HG03571 (cell line): ENCODE results near the gene TIMMDC1.
"Not testable (repeated sequence)": the region's sequence is repeated elsewhere in the genome, so short reads cannot be mapped to it uniquely, and the experiment has no call there.

Source experiments
- ATAC-seq: cut with Tn5 transposase; IDR thresholded peaks from one replicate; pipeline ENCODE4 v1.9.1; 2021; ENCODE audit not compliant: unreplicated experiment

TIMMDC1 gene

GRCh38 chr3:119508172-119508845 is 10.0 kb downstream of the TIMMDC1 start:
- no peak for ATAC-seq

- no peak for ATAC-seq
Measured at GRCh38 chr3:119510690-119511089, 12.3 kb downstream of the TIMMDC1 start.

GRCh38 chr3:119514637-119515036 is 16.3 kb downstream of the TIMMDC1 start:
- ATAC-seq = no peak

DNA sequence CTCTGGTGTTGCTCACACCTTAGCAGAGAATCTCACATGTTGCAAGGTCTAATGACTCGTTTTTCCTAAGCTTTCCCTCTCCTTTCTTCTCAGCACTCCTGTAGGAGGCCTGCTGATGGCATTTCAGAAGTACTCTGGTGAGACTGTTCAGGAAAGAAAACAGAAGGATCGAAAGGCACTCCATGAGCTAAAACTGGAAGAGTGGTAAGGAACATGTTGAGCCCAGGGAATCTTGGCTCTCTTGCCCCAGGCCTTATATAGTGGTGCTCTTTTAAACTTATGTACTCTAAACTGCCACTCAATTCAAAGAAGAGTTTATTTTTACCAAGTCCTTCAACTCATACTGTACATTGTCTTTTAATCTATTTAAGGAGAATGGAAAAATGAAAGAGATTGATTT is 18.8 kb downstream of the TIMMDC1 start:
- ATAC-seq = no peak

GRCh38 chr3:119518026-119518425 is 19.7 kb downstream of the TIMMDC1 start:
- ATAC-seq = no peak

DNA sequence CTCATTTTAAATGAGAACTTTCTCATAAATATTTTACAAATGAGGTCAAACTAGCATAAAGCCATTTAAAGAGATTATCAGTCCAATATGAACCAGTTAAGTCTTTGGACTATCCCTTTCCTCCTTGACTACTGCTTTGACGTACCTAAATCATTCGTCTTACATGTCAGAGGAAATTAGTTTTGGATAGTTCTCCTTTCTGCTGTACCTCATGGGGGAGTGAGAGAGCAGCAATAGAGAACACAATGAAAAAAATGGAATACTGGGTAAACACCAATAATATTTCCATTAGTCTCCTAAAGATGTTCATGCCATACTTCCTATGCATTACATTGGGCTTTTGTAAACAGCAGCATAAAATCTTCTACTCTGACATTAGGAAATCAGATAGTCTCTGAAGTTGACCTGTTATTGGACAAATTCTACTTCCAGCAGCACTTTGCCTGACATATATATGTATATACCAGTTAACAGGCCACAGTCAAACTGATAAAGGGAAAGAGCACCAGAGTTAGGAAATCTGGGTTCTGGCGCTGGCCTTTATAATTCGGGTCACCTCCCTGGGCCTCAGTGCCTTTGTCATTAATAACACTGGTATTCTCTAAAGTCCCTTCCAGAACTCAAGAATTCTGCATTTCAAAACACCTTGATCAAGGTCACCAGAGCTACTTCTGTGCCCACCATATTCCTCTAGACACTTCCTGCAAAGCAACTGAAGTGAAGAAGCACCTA is 26.8 kb downstream of the TIMMDC1 start:
- ATAC-seq = no peak

DNA sequence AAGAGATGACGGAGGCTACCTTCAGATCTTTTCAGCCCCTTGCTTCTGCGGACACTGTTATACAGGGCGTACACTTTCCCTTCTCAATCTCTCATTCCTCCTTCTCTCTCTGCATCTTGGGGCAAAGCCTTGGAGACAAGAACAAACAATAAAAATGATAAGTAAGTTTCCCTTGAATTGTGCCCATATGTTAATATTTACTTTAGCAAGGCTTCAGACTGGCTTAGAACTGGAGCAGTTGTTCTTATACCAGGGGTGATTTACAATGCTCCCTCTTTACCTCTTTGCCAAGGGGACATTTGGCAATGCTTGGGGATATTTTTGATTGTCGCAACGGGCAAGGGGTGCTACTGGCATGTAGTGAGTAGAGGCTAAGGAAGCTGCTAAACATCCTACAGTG is 29.4 kb downstream of the TIMMDC1 start:
- ATAC-seq = no peak

DNA sequence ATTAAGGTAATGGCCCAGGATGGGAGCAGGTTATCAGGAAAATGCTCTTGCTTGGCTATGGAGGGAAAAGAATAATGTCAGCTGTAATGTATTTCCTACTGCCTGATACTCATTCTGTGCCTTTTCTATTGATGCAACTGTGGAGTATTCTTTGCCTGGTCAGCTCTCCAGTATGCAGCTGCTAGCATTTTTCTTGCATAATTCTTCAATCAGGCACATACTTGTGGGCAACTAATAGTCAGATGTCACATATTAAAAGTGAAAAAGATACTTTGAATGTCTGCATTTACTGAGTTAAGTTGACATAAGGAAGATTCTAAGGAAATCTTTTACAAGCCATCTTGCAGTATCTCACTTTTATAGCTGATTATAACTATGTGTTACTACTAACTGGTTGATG is 31.5 kb downstream of the TIMMDC1 start:
- ATAC-seq = no peak

DNA sequence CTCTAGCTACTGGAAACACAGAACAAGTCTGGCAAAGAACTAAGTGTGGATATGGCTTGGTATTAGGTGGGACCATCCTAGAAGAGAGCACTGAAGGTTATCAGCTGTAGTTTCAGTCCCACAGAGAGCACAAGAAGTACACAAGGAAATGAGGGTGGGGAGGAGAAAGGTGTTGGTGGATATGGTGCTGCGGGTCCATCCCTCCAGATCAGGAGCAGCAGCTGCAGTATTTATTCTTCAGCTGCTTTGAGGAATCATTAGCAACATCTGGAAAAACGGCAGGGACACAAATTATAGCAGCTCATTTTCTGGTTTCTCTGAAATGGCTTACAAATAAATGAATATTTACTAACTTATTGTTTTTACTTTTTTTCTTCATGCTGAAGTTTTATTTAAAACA is 32.1 kb downstream of the TIMMDC1 start:
- ATAC-seq = no peak

DNA sequence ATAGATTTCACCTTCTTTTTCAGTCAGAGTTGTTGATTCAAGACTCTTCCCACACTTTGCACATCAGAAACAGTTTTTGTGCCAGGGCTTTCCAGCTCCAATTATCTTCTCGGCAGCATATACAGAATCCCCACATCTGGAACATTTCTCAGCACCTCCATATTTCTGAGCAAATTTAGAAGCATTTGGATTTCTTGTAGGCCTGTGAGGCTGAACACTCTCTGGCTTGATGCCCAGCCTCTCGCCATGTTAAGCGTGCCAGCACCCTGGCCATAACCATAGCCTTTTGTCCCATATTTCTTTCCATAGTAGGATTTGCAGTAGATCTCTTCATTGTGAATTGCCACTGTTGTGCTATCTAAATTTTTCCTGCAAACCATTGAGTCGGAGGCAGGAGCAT is 32.8 kb downstream of the TIMMDC1 start:
- ATAC-seq = no peak

DNA sequence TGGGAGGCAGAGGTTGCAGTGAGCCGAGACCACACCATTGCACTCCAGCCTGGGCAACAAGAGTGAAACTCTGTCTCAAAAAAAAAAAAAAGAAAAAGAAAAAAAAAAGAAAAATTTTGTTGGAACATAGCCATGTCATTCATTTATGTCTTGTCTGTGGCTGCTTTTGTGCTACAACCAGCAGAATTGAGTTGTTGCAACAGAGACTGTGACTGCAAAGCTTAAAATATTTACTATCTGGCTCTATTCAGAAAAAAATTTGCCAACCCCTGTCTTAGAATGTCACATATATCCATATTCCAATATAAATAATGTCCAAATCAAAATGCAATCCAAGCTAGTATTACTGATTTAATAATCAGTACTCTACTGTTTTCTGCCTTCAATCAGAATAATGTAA is 35.9 kb downstream of the TIMMDC1 start:
- ATAC-seq = no peak

GRCh38 chr3:119536757-119537156 is 38.4 kb downstream of the TIMMDC1 start:
- no peak for ATAC-seq

DNA sequence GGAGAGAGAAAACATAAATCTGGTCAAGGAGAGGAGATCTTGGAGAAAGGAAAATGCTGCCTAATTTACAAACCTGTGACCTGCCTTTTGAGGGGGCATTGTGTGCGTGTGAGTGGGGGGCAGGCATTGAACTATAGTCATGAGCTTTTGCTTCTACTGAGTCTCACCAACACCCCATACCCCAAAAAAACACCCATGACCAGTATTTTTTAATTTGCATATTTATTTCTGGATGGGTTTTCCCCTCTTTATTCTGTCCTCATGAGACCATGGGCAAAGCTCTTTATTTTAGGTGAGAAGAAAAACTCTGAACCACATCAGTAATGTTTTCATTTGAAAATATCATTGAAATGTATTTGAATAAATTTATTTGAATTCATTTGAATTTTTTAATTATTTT is 40.4 kb downstream of the TIMMDC1 start:
- ATAC-seq = no peak

- ATAC-seq = no peak
Measured at GRCh38 chr3:119541547-119541946, 43.2 kb downstream of the TIMMDC1 start.

DNA sequence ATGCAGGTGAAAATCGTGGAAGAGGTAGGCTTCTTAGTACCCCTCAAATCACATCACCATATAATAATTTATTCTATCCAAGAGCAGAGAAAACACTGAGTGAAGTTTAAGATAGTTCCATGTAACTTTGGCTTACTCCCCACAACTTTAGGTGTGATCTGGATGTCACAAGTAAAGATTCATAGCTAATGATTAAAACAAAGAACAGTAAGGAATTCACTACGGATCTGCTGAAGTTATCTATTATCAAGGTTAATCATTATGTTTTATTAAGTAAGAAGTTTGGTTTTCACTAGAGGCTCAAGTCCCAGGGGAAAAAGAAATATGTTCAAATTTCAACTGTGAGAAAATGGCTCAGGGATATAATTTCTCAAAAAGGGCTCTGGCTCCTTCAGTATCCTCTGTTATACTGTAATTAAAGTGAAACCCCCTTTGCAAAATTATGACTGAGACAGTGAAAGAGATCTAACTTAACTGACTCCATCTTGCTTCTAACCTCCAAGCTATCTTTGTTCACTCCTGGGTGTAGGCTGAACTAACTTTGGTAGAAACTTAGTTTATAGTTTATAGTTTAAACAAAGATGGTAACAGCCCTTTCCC is 43.9 kb downstream of the TIMMDC1 start:
- ATAC-seq = peak; percentile 55

DNA sequence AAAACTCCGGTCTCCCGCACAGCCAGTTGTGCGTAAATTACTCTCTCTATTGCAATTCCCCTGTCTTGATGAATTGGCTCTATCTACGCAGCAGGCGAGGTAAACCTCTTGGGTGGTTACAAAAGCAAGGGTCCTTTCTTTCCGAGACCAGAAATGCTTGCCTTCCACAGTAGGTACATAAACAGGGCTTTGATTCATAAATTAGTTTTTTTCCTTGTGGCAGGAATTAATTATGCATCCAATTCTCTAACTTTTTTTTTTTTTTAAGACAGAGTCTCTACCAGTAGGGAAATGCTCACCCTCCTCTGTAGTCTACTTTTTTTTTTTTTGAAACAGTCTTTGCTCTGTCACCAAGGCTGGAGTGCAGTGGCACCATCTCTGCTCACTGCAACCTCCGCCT is 44.8 kb downstream of the TIMMDC1 start:
- ATAC-seq = no peak

DNA sequence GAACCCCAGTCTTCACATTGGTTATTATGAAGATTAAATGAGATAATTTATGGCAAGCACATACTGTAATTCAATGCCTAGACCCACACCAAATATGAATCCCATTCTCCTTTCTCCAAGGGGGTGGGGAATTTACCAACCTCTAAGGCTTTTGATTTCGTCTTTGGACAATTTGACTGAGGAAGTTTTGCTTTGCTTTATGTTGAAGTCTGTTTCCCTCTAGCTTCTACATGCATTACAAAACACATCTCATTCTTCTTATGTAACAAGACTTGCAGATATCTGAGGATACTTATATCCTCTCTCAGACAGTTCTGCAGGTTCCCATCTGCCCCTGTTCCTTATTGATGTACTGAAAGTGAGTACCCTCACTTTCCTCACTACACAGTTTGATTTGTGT is 48.9 kb downstream of the TIMMDC1 start:
- no peak for ATAC-seq

DNA sequence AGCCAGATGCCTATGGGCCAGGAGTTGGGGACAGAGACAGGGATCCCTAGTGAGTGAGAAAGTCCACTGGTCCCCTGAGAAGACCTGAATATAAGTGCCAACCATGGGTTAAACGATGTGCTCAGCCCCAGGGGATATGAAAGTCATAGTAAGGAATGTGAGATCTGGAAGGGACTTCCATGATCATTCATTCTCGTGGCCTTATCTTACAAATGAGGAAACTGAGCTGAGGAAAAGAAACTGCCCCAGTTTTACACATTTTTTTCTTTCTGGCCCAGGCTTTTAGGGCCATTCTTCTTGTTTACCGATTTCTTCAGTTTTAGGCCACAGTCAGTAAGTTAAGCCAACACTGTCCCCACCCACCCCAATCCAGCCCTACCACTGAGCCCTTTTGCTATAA is 50.0 kb downstream of the TIMMDC1 start:
- no peak for ATAC-seq

GRCh38 chr3:119550192-119550910 is 52.0 kb downstream of the TIMMDC1 start:
- ATAC-seq = no peak

GRCh38 chr3:119551598-119551997 is 53.3 kb downstream of the TIMMDC1 start:
- ATAC-seq = no peak

DNA sequence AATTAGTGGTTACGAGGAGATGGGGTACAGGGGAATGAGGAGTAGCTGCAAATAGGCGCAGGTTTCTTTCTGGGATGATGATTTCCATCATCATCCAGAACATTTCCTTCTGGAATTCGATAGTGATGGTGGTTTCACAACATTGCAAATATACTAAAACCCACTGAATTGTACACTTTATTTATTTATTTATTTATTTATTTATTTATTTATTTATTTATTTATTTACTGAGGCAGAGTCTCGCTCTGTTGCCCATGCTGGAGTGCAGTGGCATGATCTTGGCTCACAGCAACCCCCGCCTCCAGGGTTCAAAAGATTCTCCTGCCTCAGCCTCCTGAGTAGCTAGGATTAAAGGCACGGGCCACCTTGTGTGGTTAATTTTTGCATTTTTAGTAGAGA is 54.6 kb downstream of the TIMMDC1 start:
- ATAC-seq = not testable (repeated sequence)
